ENCODE results near the gene DOCK8.

Gene DOCK8

DNA sequence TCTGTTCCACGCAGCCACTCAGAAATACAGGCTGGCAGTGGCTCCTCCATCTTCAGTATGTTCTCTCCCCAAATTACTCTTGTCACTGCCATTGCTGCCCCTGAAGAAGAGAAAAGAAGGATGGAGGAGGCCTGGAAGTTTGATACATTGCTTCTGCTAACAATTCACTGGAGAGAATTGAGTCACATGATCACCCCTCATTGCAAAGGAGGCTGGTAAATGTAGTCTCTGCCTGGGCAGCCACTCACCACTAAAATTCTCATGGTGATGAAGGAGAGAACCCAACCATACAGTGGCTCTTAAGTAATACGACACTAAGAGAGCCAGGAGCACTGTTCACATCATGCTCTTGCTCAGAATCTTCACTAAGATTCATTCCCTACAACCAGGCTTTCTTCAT is 112.0 kb downstream of the DOCK8 start:
- TF ChIP-seq, protein P1, sequence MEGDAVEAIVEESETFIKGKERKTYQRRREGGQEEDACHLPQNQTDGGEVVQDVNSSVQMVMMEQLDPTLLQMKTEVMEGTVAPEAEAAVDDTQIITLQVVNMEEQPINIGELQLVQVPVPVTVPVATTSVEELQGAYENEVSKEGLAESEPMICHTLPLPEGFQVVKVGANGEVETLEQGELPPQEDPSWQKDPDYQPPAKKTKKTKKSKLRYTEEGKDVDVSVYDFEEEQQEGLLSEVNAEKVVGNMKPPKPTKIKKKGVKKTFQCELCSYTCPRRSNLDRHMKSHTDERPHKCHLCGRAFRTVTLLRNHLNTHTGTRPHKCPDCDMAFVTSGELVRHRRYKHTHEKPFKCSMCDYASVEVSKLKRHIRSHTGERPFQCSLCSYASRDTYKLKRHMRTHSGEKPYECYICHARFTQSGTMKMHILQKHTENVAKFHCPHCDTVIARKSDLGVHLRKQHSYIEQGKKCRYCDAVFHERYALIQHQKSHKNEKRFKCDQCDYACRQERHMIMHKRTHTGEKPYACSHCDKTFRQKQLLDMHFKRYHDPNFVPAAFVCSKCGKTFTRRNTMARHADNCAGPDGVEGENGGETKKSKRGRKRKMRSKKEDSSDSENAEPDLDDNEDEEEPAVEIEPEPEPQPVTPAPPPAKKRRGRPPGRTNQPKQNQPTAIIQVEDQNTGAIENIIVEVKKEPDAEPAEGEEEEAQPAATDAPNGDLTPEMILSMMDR (IDR thresholded peaks at IDR 0.05; ENCODE audit: insufficient read depth, low read length, missing control alignments): no peak
- DNase-seq (ENCODE audit: low read depth, low spot score): no peak
- no peak overlapping the region for H3K4me3 ChIP-seq (ENCODE audit: low read depth, low read length)
- ChIA-PET POLR2A (no interaction called here), CTCF (no interaction called here)

GRCh38 chr9:328453-328852 is 113.8 kb downstream of the DOCK8 start:
- TF ChIP-seq, protein P1 (IDR thresholded peaks at IDR 0.05; ENCODE audit: insufficient read depth, low read length, missing control alignments): no peak
- no peak overlapping the region for H3K4me3 ChIP-seq (ENCODE audit: low read depth, low read length)
- POLR2A ChIA-PET: no interaction called here
- no peak for DNase-seq (ENCODE audit: low read depth, low spot score)
- CTCF ChIA-PET: no interaction called here

DNA sequence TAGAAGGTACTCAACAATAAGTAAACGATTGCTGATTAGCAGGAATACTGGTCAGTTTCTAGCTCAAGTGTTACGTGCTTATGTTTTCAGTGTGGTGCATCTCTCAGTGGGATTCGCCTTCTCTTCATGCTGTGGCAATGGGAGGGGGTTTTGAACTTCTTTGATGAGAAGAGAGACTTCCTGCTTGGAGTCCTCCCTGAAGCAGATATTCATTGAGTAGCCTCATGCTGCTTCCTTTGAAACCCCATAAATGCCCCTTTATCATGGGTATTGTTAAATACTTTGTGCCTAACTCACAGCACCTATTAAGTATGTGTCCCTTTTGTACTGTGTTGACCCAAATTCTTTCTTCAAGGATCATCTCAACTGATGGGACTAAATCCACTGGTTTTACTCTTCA is 116.5 kb downstream of the DOCK8 start:
- CTCF ChIA-PET: no interaction called here

GRCh38 chr9:335373-335772 is 120.7 kb downstream of the DOCK8 start:
- CTCF ChIA-PET: no interaction called here
- H3K4me3 ChIP-seq (ENCODE audit: low read depth, low read length): no peak overlapping the region
- no peak for DNase-seq (ENCODE audit: low read depth, low spot score)
- POLR2A ChIA-PET: no interaction called here
- TF ChIP-seq, protein P1 (IDR thresholded peaks at IDR 0.05; ENCODE audit: insufficient read depth, low read length, missing control alignments): no peak

More for the DNA sequence above, 116.5 kb downstream of the DOCK8 start:
- POLR2A ChIA-PET: no interaction called here
- TF ChIP-seq, protein P1 (IDR thresholded peaks at IDR 0.05; ENCODE audit: insufficient read depth, low read length, missing control alignments): no peak
- no peak for DNase-seq (ENCODE audit: low read depth, low spot score)
- no peak overlapping the region for H3K4me3 ChIP-seq (ENCODE audit: low read depth, low read length)

- no peak for DNase-seq (ENCODE audit: low read depth, low spot score)
Observed at GRCh38 chr9:336039-336438, 121.4 kb downstream of the DOCK8 start.

DNA sequence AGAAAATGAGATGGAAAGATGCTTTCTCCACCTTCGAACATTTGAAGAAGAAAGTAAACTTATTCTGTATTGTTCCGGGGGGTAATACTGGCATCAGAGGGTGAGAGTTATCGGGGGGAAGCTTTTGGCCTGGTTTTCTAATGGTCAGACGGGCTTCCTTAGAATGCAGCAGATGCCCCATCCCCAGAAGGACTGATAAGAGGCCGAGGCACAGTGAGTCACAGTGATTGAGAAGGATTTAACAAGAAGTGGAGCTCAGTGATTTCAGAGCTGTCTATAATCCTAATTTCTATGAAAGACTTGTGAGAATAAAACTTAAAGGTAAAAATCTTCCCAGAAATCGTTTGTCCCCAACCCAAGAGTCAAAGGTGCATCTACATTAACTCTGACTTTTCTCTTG is 123.9 kb downstream of the DOCK8 start:
- ChIA-PET CTCF (no interaction called here), POLR2A (no interaction called here)
- TF ChIP-seq, protein P1 (IDR thresholded peaks at IDR 0.05; ENCODE audit: insufficient read depth, low read length, missing control alignments): no peak
- no peak overlapping the region for H3K4me3 ChIP-seq (ENCODE audit: low read depth, low read length)
- DNase-seq (ENCODE audit: low read depth, low spot score): no peak

More at GRCh38 chr9:336039-336438, 121.4 kb downstream of the DOCK8 start:
- TF ChIP-seq, protein P1 (IDR thresholded peaks at IDR 0.05; ENCODE audit: insufficient read depth, low read length, missing control alignments): no peak
- CTCF ChIA-PET: interaction anchor here (1.3 kb wide), 1 partner anchor 12 kb away, joined by 3 read pairs; no protein-coding TSS in a partner anchor
- no peak overlapping the region for H3K4me3 ChIP-seq (ENCODE audit: low read depth, low read length)
- POLR2A ChIA-PET: no interaction called here
